K562 (cell line): ENCODE results near the gene CORT. TPM values are rescaled to one million over a fixed set of nuclear protein-coding genes. Genes with fewer than 3 reads are reported as not detected.
A peak's percentile ranks its signal among the peaks of the same experiment; 100 is the strongest.

Source experiments
- ATAC-seq: fragments of 200-7000 bp; cut with Tn5 transposase; 3 replicates; pipeline ENCODE4 v1.9.1; 2020; ENCODE audit warnings: moderate library complexity
- BruUV-seq: library from RNA; stranded (reverse); fragments of 400-500 nt; replicated peaks from 2 replicates; lab custom pipeline; 2021; lab: Mats Ljungman, UMichigan
- CTCF ChIA-PET: fragments of 300-600 bp; formaldehyde crosslinking; extraction: SDS; loops from one replicate; lab custom pipeline; 2021; ENCODE audit warnings: low intra/inter-chr PET ratio; lab: Yijun Ruan, JAX
- POLR2A ChIA-PET: fragments of 300-600, 350-650 bp; sonication (Branson Sonifier 250); formaldehyde crosslinking; extraction: SDS; loops from one replicate; lab custom pipeline; 2021; ENCODE audit warnings: antibody characterized with exemption, inconsistent platforms; lab: Yijun Ruan, JAX
- DNase-seq, 4 experiments: peaks; one replicate each; pipeline versions ENCODE4 v3.0.0 to v3.0.0-alpha.2; 2011 to 2018; ENCODE audit warnings: low spot score in 3 of 4, mixed read lengths in 3 of 4; ENCODE audit errors: extremely low read depth in 1 of 4
- FAIRE-seq: peaks from 2 replicates; lab custom pipeline; 2011; peaks lifted over from hg19 to GRCh38; lab: Jason Lieb, UNC
- H2AFZ ChIP-seq: 2 replicates; pipeline ENCODE4 v1.6.0; 2011; ENCODE audit warnings: low read depth, low read length, control low read depth, inconsistent platforms
- H3K27ac ChIP-seq: fragments of 200-600 bp; 3 replicates; pipeline ENCODE4 v1.8.0; 2011; ENCODE audit warnings: low read depth, mild to moderate bottlenecking, control low read depth, inconsistent platforms, low read length, moderate library complexity, mixed read lengths; ENCODE audit errors: extremely low read depth
- H3K27me3 ChIP-seq, 2 experiments: fragments of 300-600 bp in 1 of 2; 2 replicates in 1 of 2; 3 replicates in 1 of 2; pipeline versions ENCODE4 v1.6.0 to v1.8.0; 2011; ENCODE audit warnings: inconsistent platforms in 2 of 2, low read length in 2 of 2, mild to moderate bottlenecking in 1 of 2, mixed read lengths in 1 of 2, moderate library complexity in 1 of 2; ENCODE audit not compliant: control insufficient read depth in 2 of 2, insufficient read depth in 2 of 2
- H3K36me3 ChIP-seq: fragments of 300-600 bp; 3 replicates; pipeline ENCODE4 v1.8.0; 2011; ENCODE audit warnings: mild to moderate bottlenecking, low read length, inconsistent platforms; ENCODE audit not compliant: control insufficient read depth, insufficient read depth
- H3K4me1 ChIP-seq, 2 experiments: fragments of 200-600 bp in 1 of 2; replicated peaks in 1 of 2; 2 replicates in 1 of 2; 3 replicates in 1 of 2; pipeline versions ENCODE4 v1.5.1 to v1.8.0; 2011; ENCODE audit warnings: inconsistent platforms in 2 of 2, low read length in 2 of 2, mild to moderate bottlenecking in 1 of 2, mixed read lengths in 1 of 2, moderate library complexity in 1 of 2; ENCODE audit not compliant: control insufficient read depth in 2 of 2, insufficient read depth in 2 of 2
- H3K4me2 ChIP-seq: 2 replicates; pipeline ENCODE4 v1.6.1; 2011; ENCODE audit warnings: low read length, control low read depth, inconsistent platforms, mixed read lengths; ENCODE audit not compliant: insufficient read depth
- H3K4me3 ChIP-seq: fragments of 200-600 bp; sonication (generic), shearing (Covaris generic); 2 replicates; pipeline ENCODE4 v1.5.1; 2016; ENCODE audit warnings: control low read depth, inconsistent platforms
- H3K79me2 ChIP-seq: fragments of 200-600 bp; 3 replicates; pipeline ENCODE4 v1.8.0; 2011; ENCODE audit warnings: low read length, inconsistent platforms; ENCODE audit not compliant: control insufficient read depth, insufficient read depth
- H3K9ac ChIP-seq, 2 experiments: 2 replicates each; pipeline versions ENCODE4 v1.6.0 to v1.6.1; 2011; ENCODE audit warnings: low read depth in 2 of 2, low read length in 2 of 2, control low read depth in 1 of 2, inconsistent platforms in 1 of 2, mild to moderate bottlenecking in 1 of 2, mixed read lengths in 1 of 2; ENCODE audit not compliant: insufficient read depth in 1 of 2
- H3K9me1 ChIP-seq: one replicate; pipeline ENCODE4 v1.6.0; 2011; ENCODE audit warnings: inconsistent platforms, mild to moderate bottlenecking, low read length, moderate library complexity; ENCODE audit not compliant: control insufficient read depth, insufficient read depth
- H3K9me3 ChIP-seq: replicated peaks from 2 replicates; pipeline ENCODE4 v1.5.1; 2011; ENCODE audit warnings: low read depth, low read length, inconsistent platforms; ENCODE audit not compliant: control insufficient read depth, insufficient read depth
- H4K20me1 ChIP-seq: replicated peaks from 2 replicates; pipeline ENCODE4 v1.6.1; 2011; ENCODE audit warnings: low read length, inconsistent platforms, mixed read lengths; ENCODE audit not compliant: control insufficient read depth, insufficient read depth
- ADNP ChIP-seq: fragments of 200-800 bp; sonication (Bioruptor generic); IDR thresholded peaks from 2 replicates; pipeline ENCODE4 v1.6.1; 2016; ENCODE audit warnings: missing genetic modification characterization, missing compliant biosample characterization
- BCOR ChIP-seq: fragments of 450-650 bp; IDR thresholded peaks from 2 replicates; pipeline ENCODE4 v1.6.1; 2016
- BRD9 ChIP-seq: fragments of 450-650 bp; IDR thresholded peaks from 2 replicates; pipeline ENCODE4 v1.6.1; 2018; ENCODE audit warnings: low read depth; ENCODE audit not compliant: partially characterized antibody
- HDAC2 ChIP-seq: fragments of 450-650 bp; IDR thresholded peaks from 2 replicates; pipeline ENCODE4 v1.6.1; 2016; ENCODE audit warnings: mild to moderate bottlenecking
- KDM1A ChIP-seq, 2 experiments: fragments of 450-650 bp; IDR thresholded peaks; 2 replicates each; pipeline ENCODE4 v1.6.1; 2016; ENCODE audit warnings: mild to moderate bottlenecking in 2 of 2
- PYGO2 ChIP-seq: fragments of 450-650 bp; IDR thresholded peaks from 2 replicates; pipeline ENCODE4 v1.6.1; 2016; ENCODE audit warnings: mild to moderate bottlenecking, missing genetic modification characterization, moderate library complexity, missing compliant biosample characterization
- RBM25 ChIP-seq: fragments of 200-400 bp; formaldehyde crosslinking; IDR thresholded peaks from 2 replicates; pipeline ENCODE4 v1.6.1; 2018; ENCODE audit warnings: low read length, low read depth, moderate library complexity; ENCODE audit not compliant: severe bottlenecking
- SMARCA5 ChIP-seq: fragments of 450-650 bp; IDR thresholded peaks from 2 replicates; pipeline ENCODE4 v1.6.1; 2016
- TCF7 ChIP-seq: sonication (generic); IDR thresholded peaks from 2 replicates; pipeline ENCODE4 v1.6.1; 2016; ENCODE audit warnings: antibody characterized with exemption, borderline replicate concordance
- ZFP36 ChIP-seq: fragments of 150-350 bp; IDR thresholded peaks from 2 replicates; pipeline ENCODE4 v1.6.1; 2018; ENCODE audit warnings: low read length, low read depth; ENCODE audit not compliant: partially characterized antibody
- WGBS: fragments of 100-300 bp; shearing (Covaris generic); methylation state at CpG from one replicate; pipeline ENCODE4 v1.1.6; 2016; ENCODE audit warnings: low coverage, mixed read lengths; ENCODE audit not compliant: insufficient coverage; ENCODE audit errors: missing lambda C conversion rate; 5-methylcytosine and 5-hydroxymethylcytosine counted together
- in situ Hi-C: fragments of 300-500 bp; cut with MboI; formaldehyde crosslinking; loops from 4 replicates; pipeline ENCODE4 v1.15.0; 2018; ENCODE audit warnings: inconsistent platforms, mixed read lengths
- intact Hi-C: fragments of 100-400 bp; cut with micrococcal nuclease; formaldehyde crosslinking; loops from 2 replicates; pipeline ENCODE4 v1.14.2; 2022
- polyA plus RNA-seq, 8 experiments: library from polyadenylated mRNA; depleted of rRNA in 4 of 8; stranded (reverse) in 5 of 8; unstranded in 3 of 8; fragments of >200 nt; fragmentation: Nextera tagmentation in 2 of 8; fragmentation: Illumina TruSeq in 1 of 8; extraction: Ambion mirVana in 2 of 8; extraction: Trizol in 1 of 8; gene quantifications; 2 replicates each; pipeline versions ENCODE4 v1.2.1 to v1.2.3, GENCODE V29; 2011 to 2014; ENCODE audit warnings: inconsistent platforms in 1 of 8, missing spikeins in 1 of 8
- total RNA-seq, 7 experiments: library from RNA; depleted of rRNA in 6 of 7; stranded (reverse); fragments of >200 nt in 6 of 7; fragmentation: Illumina TruSeq in 2 of 7; extraction: Trizol in 2 of 7; gene quantifications; 2 replicates each; pipeline versions ENCODE4 v1.2.1 to v1.2.3, GENCODE V29; 2011 to 2021; ENCODE audit warnings: low replicate concordance in 1 of 7

Gene CORT
- total and polyA plus RNA-seq, 9 of the 15 experiments (the other 6 are each of a cell fraction or from before 2014, with no cell fraction given): 0.08 to 0.54 (median 0.13) TPM; not detected in 5

DNA sequence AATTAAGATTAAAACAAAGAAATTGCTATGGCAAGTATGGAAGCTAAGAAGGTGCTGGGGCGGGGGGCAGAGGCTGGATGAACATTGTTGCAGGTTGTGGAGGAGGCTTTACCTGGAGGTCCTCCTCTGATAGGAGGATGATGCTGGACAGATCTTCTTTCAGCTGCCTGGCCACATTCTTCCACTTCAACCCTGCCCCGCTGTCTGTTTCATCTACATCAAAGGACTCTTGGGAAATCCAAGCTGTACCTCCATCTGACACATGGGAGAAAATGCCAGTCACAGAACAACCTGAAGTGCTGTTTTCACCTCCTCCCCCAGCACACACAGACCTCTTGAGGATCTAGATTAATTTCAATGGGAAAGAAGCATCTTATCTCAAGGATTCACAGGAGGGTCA, 17.2 kb downstream of the CORT start:
- POLR2A ChIA-PET: interaction anchor here (0.7 kb wide), 1 partner anchor 19 kb away, joined by 3 read pairs; no protein-coding TSS in a partner anchor

DNA sequence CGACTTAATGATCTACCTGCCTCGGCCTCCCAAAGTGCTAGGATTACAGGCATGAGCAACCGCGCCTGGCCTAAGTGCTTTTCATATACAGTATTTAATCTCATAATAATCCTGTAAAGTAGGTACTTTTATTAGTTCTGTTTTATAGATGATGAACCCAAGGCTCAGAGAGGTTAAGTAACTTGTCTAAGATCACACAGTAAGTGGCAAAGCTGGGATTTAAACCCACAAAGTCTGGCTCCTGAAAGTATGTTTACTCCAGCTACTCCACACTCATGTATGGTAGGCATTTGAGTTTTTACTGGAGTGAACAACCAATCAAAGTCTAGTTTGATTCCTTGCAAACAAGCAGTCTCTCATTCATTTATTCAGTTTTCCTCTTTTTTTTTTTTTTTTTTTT, 20.2 kb downstream of the CORT start:
- Histone ChIP-seq H3K36me3 (peaks cover 54% of the 10 kb centered on the region), H4K20me1 (no peaks in the 10 kb centered on the region), H3K9me3 (no peaks in the 10 kb centered on the region), H3K4me2 (no peak overlapping the region), H3K4me1 (peaks cover 22% of the 10 kb centered on the region in 2 experiments; a peak in 4 of 5 replicates), H3K9ac (no peak overlapping the region), H3K79me2 (peaks cover 24% of the 10 kb centered on the region), H2AFZ (no peak overlapping the region), H3K4me3 (no peak overlapping the region), H3K27me3 (no peaks in the 10 kb centered on the region), H3K27ac (no peak overlapping the region), H3K9me1 (no peaks in the 10 kb centered on the region)
- 93% methylated on average over 4 of the region's 4 CpGs for WGBS
- no peak for DNase-seq
- intact Hi-C loops: loop anchor here (5.0 kb wide), 1 partner anchor 93 kb away; no protein-coding TSS in a partner anchor
- ChIA-PET POLR2A (no interaction called here), CTCF (no interaction called here)
- no peak for ATAC-seq
- FAIRE-seq: no peak
- TSS peak; percentile 4 for BruUV-seq
- TF ChIP-seq PYGO2 (tag) (no peak), KDM1A (IDR thresholded peaks at IDR 0.05) (peak; percentile 64 to 67), HDAC2 (peak; percentile 27; the same call in 1 of the 2 replicates), BCOR (peak; percentile 94), ZFP36 (peak; percentile 77), ADNP (tag) (0 out of 2 replicates have a peak, but pooled peaks have one; percentile 31), SMARCA5 (0 out of 2 replicates have a peak, but pooled peaks have one; percentile 63), BRD9 (no peak), RBM25 (peak; percentile 97)
- in situ Hi-C loops: no loop called here

More for the DNA sequence above, 17.2 kb downstream of the CORT start:
- intact Hi-C loops (no loop called here), in situ Hi-C loops (no loop called here)
- CTCF ChIA-PET: no interaction called here
- no peak for DNase-seq
- H3K79me2 ChIP-seq: peaks cover 19% of the 10 kb centered on the region
- H3K9me1 ChIP-seq: no peaks in the 10 kb centered on the region
- no peak for TF ChIP-seq TCF7
- TF ChIP-seq, all 486 proteins: peak for 0
- H3K36me3 ChIP-seq: peaks cover 81% of the 10 kb centered on the region
- no peak overlapping the region for H3K9ac ChIP-seq
- H3K9me3 ChIP-seq: no peaks in the 10 kb centered on the region
- H3K27me3 ChIP-seq: no peaks in the 10 kb centered on the region
- WGBS: 98% methylated on average over 2 of the region's 2 CpGs
- no peak overlapping the region for H3K4me3 ChIP-seq
- no peak overlapping the region for H3K27ac ChIP-seq
- ATAC-seq (no peak), FAIRE-seq (no peak)
- peaks cover 8 to 10% of the 10 kb centered on the region in 2 experiments; a peak in 3 of 5 replicates for H3K4me1 ChIP-seq
- no peaks in the 10 kb centered on the region for H4K20me1 ChIP-seq
- H3K4me2 ChIP-seq: no peak overlapping the region
- BruUV-seq: no TSS peak
- no peak overlapping the region for H2AFZ ChIP-seq
